Progenitor cell of endocrine pancreas (in vitro differentiated cells): ENCODE data around the gene CYBA. TPM values are rescaled to one million over a fixed set of nuclear protein-coding genes. Genes with fewer than 3 reads are reported as not detected.

Experiments
- DNase-seq: peaks from one replicate; pipeline ENCODE4 v3.0.0; 2021; ENCODE audit warnings: low spot score; ENCODE audit not compliant: unreplicated experiment
- H3K27ac Mint-ChIP-seq: 2 replicates; pipeline ENCODE4 v1.8.0; 2021; ENCODE audit warnings: mild to moderate bottlenecking, moderate library complexity, mixed read lengths
- H3K27me3 Mint-ChIP-seq: 2 replicates; pipeline ENCODE4 v1.8.0; 2021; ENCODE audit warnings: mixed read lengths
- H3K36me3 Mint-ChIP-seq: 2 replicates; pipeline ENCODE4 v1.8.0; 2022; ENCODE audit warnings: mixed read lengths; ENCODE audit not compliant: insufficient read depth
- H3K4me1 Mint-ChIP-seq: 2 replicates; pipeline ENCODE4 v1.8.0; 2021; ENCODE audit warnings: low read depth, mixed read lengths
- H3K4me3 Mint-ChIP-seq: 2 replicates; pipeline ENCODE4 v1.8.0; 2021; ENCODE audit warnings: low read depth, mild to moderate bottlenecking, moderate library complexity, mixed read lengths
- H3K9me3 Mint-ChIP-seq: 2 replicates; pipeline ENCODE4 v1.8.0; 2021; ENCODE audit warnings: low read depth, mixed read lengths
- total RNA-seq: library from RNA; stranded (reverse); gene quantifications from 2 replicates; pipeline ENCODE4 v1.2.1, GENCODE V29; 2021
- TF ChIP-seq, protein P1 (sequence below): fragments of 200-600 bp; sonication (generic); IDR thresholded peaks from one replicate; pipeline ENCODE4 v1.5.0; 2021; ENCODE audit warnings: antibody characterized with exemption, mild to moderate bottlenecking; ENCODE audit not compliant: unreplicated experiment

The CYBA gene
- total RNA-seq, 1 donor from 2014 or later, result 111 TPM

GRCh38 chr16:88651989-88652761 is 1.3 kb upstream of the CYBA start:
- peaks cover 7% of the 10 kb centered on the region for H3K36me3 Mint-ChIP-seq
- TF ChIP-seq, protein P1, sequence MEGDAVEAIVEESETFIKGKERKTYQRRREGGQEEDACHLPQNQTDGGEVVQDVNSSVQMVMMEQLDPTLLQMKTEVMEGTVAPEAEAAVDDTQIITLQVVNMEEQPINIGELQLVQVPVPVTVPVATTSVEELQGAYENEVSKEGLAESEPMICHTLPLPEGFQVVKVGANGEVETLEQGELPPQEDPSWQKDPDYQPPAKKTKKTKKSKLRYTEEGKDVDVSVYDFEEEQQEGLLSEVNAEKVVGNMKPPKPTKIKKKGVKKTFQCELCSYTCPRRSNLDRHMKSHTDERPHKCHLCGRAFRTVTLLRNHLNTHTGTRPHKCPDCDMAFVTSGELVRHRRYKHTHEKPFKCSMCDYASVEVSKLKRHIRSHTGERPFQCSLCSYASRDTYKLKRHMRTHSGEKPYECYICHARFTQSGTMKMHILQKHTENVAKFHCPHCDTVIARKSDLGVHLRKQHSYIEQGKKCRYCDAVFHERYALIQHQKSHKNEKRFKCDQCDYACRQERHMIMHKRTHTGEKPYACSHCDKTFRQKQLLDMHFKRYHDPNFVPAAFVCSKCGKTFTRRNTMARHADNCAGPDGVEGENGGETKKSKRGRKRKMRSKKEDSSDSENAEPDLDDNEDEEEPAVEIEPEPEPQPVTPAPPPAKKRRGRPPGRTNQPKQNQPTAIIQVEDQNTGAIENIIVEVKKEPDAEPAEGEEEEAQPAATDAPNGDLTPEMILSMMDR, result no peak
- no peaks in the 10 kb centered on the region for H3K9me3 Mint-ChIP-seq
- H3K27ac Mint-ChIP-seq, result no peak overlapping the region
- DNase-seq, result no peak
- no peaks in the 10 kb centered on the region for H3K27me3 Mint-ChIP-seq
- no peak overlapping the region for H3K4me3 Mint-ChIP-seq
- H3K4me1 Mint-ChIP-seq, result peaks cover 4% of the 10 kb centered on the region

- DNase-seq, result no peak
- peaks cover 4% of the 10 kb centered on the region for H3K4me1 Mint-ChIP-seq
- no peaks in the 10 kb centered on the region for H3K9me3 Mint-ChIP-seq
- peaks cover 7% of the 10 kb centered on the region for H3K36me3 Mint-ChIP-seq
- H3K4me3 Mint-ChIP-seq, result peak overlapping the region; percentile 81
- H3K27ac Mint-ChIP-seq, result no peak overlapping the region
- no peaks in the 10 kb centered on the region for H3K27me3 Mint-ChIP-seq
- TF ChIP-seq, protein P1, result no peak
Measured at GRCh38 chr16:88651276-88651988, 579 bp upstream of the CYBA start.

- H3K27ac Mint-ChIP-seq, result peak overlapping the region; percentile 56
- H3K36me3 Mint-ChIP-seq, result peaks cover 7% of the 10 kb centered on the region
- H3K4me3 Mint-ChIP-seq, result peak overlapping the region; percentile 81
- H3K4me1 Mint-ChIP-seq, result peaks cover 4% of the 10 kb centered on the region
- TF ChIP-seq, protein P1, result no peak
- no peak for DNase-seq
- H3K9me3 Mint-ChIP-seq, result no peaks in the 10 kb centered on the region
- H3K27me3 Mint-ChIP-seq, result no peaks in the 10 kb centered on the region
Measured at GRCh38 chr16:88649924-88650748, 717 bp downstream of the CYBA start.

GRCh38 chr16:88649195-88649923 is 1.5 kb downstream of the CYBA start:
- no peaks in the 10 kb centered on the region for H3K27me3 Mint-ChIP-seq
- no peaks in the 10 kb centered on the region for H3K9me3 Mint-ChIP-seq
- H3K27ac Mint-ChIP-seq, result no peak overlapping the region
- peaks cover 6% of the 10 kb centered on the region for H3K36me3 Mint-ChIP-seq
- DNase-seq, result no peak
- TF ChIP-seq, protein P1, result no peak
- H3K4me3 Mint-ChIP-seq, result peak overlapping the region; percentile 81
- peaks cover 4% of the 10 kb centered on the region for H3K4me1 Mint-ChIP-seq
